ENCODE results near the gene KCNT2.

DNA sequence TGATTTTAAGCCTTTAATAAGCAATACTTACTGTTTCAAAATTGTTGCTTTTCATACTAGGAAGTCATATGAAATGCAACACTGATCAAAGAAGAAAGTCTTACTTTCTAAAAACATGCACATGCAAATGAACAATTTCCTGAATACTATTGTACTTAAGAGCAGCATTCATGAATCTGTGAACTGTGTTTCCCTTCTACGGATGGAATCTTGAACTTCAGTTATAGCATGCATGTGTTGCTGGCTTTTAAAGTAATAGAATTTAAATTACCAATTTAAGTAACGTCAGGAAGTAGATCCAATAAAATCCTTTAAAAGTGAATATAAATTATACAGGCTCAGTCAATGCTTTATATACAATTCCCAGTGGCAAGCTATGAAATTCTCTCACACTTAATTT, 348.9 kb downstream of the KCNT2 start:
- no peak for TF ChIP-seq POLR2A (IDR thresholded peaks at IDR 0.05)
- TF ChIP-seq, protein P1, sequence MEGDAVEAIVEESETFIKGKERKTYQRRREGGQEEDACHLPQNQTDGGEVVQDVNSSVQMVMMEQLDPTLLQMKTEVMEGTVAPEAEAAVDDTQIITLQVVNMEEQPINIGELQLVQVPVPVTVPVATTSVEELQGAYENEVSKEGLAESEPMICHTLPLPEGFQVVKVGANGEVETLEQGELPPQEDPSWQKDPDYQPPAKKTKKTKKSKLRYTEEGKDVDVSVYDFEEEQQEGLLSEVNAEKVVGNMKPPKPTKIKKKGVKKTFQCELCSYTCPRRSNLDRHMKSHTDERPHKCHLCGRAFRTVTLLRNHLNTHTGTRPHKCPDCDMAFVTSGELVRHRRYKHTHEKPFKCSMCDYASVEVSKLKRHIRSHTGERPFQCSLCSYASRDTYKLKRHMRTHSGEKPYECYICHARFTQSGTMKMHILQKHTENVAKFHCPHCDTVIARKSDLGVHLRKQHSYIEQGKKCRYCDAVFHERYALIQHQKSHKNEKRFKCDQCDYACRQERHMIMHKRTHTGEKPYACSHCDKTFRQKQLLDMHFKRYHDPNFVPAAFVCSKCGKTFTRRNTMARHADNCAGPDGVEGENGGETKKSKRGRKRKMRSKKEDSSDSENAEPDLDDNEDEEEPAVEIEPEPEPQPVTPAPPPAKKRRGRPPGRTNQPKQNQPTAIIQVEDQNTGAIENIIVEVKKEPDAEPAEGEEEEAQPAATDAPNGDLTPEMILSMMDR (IDR thresholded peaks at IDR 0.05 in 4 of 5, conservative IDR thresholded peaks at IDR 0.05 in 1 of 5): no peak

All from gastrocnemius medialis (tissue), 4 donors.